Suprapubic skin (tissue), 4 donors: ENCODE measurements around the gene SPDYE4. TPM values are rescaled to one million over a fixed set of nuclear protein-coding genes. Genes with fewer than 3 reads are reported as not detected.

Experiments
- DNase-seq, 2 donors: peaks; one replicate each; pipeline ENCODE4 v3.0.0-alpha.2; 2019; ENCODE audit warnings: low spot score in 2 of 2
- H3K27ac ChIP-seq: fragments of 200-600 bp; sonication (generic); one replicate; pipeline ENCODE4 v1.5.1; 2019
- H3K27me3 ChIP-seq: fragments of 200-600 bp; sonication (generic); one replicate; pipeline ENCODE4 v1.5.1; 2019
- H3K36me3 ChIP-seq: fragments of 200-600 bp; sonication (generic); one replicate; pipeline ENCODE4 v1.5.1; 2019
- H3K4me1 ChIP-seq: fragments of 200-600 bp; sonication (generic); one replicate; pipeline ENCODE4 v1.5.1; 2019
- H3K4me3 ChIP-seq: fragments of 200-600 bp; sonication (generic); one replicate; pipeline ENCODE4 v1.5.1; 2019; ENCODE audit warnings: mild to moderate bottlenecking
- H3K9me3 ChIP-seq: fragments of 200-600 bp; sonication (generic); one replicate; pipeline ENCODE4 v1.5.1; 2019
- EP300 ChIP-seq: sonication (generic); formaldehyde crosslinking; IDR thresholded peaks from one replicate; pipeline ENCODE4 v1.6.1; 2017; ENCODE audit warnings: antibody characterized with exemption
- POLR2A ChIP-seq, 2 donors: fragments of 450-650 bp; IDR thresholded peaks; one replicate each; pipeline ENCODE4 v1.6.1; 2017; ENCODE audit warnings: antibody characterized with exemption in 2 of 2, mild to moderate bottlenecking in 2 of 2, moderate library complexity in 2 of 2
- POLR2AphosphoS5 ChIP-seq, 3 donors: sonication (generic); formaldehyde crosslinking; IDR thresholded peaks; one replicate each; pipeline ENCODE4 v1.6.1; 2017; ENCODE audit warnings: antibody characterized with exemption in 3 of 3
- WGBS: methylation state at CpG from one replicate; pipeline ENCODE4 v1.1.5; 2018; 5-methylcytosine and 5-hydroxymethylcytosine counted together
- total RNA-seq, 4 donors: library from RNA; depleted of rRNA; stranded (reverse); fragments of >200 nt; gene quantifications; one replicate each; pipeline ENCODE4 v1.1.0, GENCODE V29; 2016
- TF ChIP-seq, protein P1 (sequence below), 2 donors: fragments of 200-600 bp in 1 of 2; fragments of 450-650 bp in 1 of 2; sonication (generic) in 1 of 2; IDR thresholded peaks; one replicate each; pipeline ENCODE4 v1.5.1; 2016 to 2019; ENCODE audit warnings: antibody characterized with exemption in 2 of 2, mild to moderate bottlenecking in 1 of 2, moderate library complexity in 1 of 2

SPDYE4 gene
- total RNA-seq, 4 donors from 2014 or later = not detected

DNA sequence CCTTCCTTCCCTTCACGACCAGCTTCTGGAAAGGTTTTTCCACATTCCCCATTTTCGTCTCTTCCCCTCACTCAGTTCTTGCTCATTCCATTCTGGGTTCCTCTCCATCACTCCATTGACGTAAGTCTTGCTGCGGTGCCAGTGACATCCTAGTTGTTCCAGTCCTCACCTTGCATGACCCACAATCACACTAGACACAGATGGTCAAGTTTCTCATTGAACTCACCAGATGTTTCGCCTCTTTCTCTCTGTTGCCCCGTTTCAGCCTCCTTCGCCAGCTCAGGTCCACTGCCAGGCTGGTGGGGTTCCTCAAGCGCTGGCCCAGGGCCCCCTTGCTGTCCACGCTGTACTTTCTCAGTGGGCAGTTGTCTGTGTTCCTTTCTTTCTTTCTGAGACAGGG is 57.1 kb downstream of the SPDYE4 start:
- no peak for DNase-seq

More for the DNA sequence above, 57.1 kb downstream of the SPDYE4 start:
- Histone ChIP-seq H3K9me3 (no peaks in the 10 kb centered on the region), H3K36me3 (no peaks in the 10 kb centered on the region), H3K27me3 (no peaks in the 10 kb centered on the region), H3K4me1 (peaks cover 12% of the 10 kb centered on the region), H3K4me3 (no peak overlapping the region), H3K27ac (no peak overlapping the region)
- 83% methylated on average over 9 of the region's 9 CpGs for WGBS
- TF ChIP-seq POLR2AphosphoS5 (IDR thresholded peaks at IDR 0.05) (no peak), EP300 (no peak), POLR2A (IDR thresholded peaks at IDR 0.05) (no peak)
- TF ChIP-seq, protein P1, sequence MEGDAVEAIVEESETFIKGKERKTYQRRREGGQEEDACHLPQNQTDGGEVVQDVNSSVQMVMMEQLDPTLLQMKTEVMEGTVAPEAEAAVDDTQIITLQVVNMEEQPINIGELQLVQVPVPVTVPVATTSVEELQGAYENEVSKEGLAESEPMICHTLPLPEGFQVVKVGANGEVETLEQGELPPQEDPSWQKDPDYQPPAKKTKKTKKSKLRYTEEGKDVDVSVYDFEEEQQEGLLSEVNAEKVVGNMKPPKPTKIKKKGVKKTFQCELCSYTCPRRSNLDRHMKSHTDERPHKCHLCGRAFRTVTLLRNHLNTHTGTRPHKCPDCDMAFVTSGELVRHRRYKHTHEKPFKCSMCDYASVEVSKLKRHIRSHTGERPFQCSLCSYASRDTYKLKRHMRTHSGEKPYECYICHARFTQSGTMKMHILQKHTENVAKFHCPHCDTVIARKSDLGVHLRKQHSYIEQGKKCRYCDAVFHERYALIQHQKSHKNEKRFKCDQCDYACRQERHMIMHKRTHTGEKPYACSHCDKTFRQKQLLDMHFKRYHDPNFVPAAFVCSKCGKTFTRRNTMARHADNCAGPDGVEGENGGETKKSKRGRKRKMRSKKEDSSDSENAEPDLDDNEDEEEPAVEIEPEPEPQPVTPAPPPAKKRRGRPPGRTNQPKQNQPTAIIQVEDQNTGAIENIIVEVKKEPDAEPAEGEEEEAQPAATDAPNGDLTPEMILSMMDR (IDR thresholded peaks at IDR 0.05) = no peak

Other genes starting within 250 kb of the SPDYE4 start
- 10 to 100 TPM in 3 of 4 donors, 1 to 10 TPM in 1; 9.5 to 18.3 (median 13.2) TPM for gene MYH10, start 127.8 kb downstream of the SPDYE4 start, total RNA-seq
- not detected for gene CCDC42, start 13.7 kb downstream of the SPDYE4 start, total RNA-seq
- 1 to 10 TPM in 1 of 4 donors, under 1 TPM in 3; 0.26 to 1.0 (median 0.65) TPM for gene MFSD6L, start 40.8 kb upstream of the SPDYE4 start, total RNA-seq
- gene PIK3R6, start 109.1 kb upstream of the SPDYE4 start, total RNA-seq = 1 to 10 TPM in 3 of 4 donors, under 1 TPM in 1; 0.30 to 5.1 (median 1.5) TPM
- gene PIK3R5, start 207.2 kb upstream of the SPDYE4 start, total RNA-seq = 10 to 100 TPM in 1 of 4 donors, 1 to 10 TPM in 3; 3.6 to 13.5 (median 5.0) TPM